ENCODE data around the gene LYRM1.
"Not testable (repeated sequence)": the region's sequence is repeated elsewhere in the genome, so short reads cannot be mapped to it uniquely, and the experiment has no call there.

LYRM1 gene

DNA sequence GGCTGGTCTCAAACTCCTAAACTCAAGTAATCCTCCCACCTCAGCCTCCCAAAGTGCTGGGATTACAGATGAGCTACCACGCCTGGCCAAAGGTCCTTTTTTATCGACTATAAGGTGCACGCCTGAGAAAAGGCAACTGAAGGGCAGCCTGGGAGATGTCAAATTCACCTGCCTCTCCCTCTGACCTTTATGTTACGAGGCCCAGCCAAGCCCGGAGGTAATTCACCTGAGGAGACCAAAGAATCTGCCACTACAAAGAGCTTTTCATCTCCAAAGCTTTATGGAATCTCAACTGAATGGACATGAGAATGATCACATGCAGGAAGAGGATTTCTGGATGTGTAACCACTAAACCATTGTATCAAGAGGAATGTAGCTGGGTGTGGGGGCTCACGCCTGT is 37.2 kb downstream of the LYRM1 start:
- DNase-seq (ENCODE audit: low spot score): no peak

DNA sequence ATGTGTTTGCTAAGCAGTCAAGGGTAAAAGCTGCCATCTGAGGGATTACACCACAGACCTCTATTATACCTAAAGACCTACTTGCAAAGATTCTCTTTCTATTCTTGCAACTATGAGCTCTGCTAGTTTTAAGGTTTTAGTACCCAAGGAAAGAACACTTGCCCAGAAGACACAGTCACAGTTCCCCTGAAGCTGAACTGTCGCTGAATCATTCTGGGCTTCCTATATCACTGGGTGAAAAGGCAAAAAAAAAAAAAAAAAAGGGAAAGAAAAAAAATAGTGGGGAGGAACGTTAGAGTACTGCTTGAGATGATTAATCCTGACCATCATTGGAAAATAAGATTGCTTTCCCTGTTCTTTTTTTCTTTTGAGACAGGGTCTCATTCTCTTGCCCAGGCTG is 37.9 kb downstream of the LYRM1 start:
- DNase-seq (ENCODE audit: low spot score): peak; percentile 2

DNA sequence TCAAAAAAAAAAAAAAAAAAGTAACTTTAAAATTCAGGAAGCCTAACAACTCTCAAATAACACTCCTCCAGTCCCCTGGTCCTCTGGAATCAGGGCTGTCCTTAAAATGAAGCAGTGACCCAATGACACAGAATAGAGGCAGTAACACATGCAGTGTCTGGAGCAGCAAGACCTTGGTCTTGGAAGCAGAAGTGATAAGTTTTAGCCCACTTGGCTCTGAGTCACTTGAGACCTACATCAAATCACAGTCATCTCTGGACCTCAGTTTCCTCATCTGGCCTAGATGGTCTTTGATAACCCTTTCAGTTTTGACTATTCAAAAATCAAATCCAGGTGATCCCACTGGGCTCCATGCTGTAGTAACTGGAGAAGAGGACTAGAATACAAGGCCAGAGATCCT is 39.0 kb downstream of the LYRM1 start:
- DNase-seq (ENCODE audit: low spot score): no peak

DNA sequence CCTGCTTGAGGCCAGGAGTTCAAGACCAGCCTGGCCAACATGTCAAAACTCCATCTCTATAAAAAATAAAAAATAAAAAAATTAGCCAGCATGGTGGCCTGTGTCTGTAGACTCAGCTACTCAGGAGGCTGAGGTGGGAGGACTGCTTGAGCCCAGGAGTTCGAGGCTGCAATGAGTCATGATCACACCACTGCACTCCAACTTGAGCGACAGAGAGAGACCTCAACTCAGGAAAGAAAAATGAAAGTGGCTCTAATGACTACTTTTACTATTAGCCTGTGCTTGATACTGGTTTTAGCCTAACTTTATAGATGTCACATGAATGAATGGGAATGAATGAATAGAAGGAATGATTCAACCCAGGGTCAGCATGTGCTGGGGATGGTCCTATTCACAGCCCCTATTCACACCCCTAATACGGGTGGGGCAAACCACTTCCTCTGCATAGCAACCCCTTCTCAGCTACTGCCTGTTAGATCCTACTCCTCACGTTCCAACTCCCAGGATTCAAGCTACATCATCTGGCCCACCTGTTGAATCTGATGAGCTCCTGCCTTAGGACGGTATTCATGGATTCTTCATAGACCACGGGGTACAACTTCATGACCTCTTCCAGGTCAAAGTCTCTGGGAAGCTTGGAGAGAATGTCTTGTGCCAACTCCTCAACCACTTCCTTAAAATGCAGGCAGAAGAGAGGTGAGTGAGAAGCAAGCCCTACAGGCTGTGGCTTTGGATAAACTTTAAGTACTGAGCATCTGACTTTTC is 40.5 kb downstream of the LYRM1 start:
- DNase-seq (ENCODE audit: low spot score): no peak

DNA sequence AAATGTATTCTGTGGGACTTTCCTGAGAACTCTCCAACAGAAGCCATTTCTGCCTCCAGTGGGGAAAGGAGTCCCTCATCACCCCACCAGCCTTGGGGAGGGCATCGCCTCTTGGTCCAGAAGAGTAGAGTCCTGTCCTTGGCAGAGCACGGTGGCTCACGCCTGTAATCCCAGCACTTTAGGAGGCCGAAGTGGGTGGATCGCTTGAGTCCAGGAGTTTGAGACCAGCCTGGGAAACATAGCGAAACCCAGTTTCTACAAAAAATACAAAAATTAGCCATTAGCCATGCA is 41.0 kb downstream of the LYRM1 start:
- no peak for DNase-seq (ENCODE audit: low spot score)

DNA sequence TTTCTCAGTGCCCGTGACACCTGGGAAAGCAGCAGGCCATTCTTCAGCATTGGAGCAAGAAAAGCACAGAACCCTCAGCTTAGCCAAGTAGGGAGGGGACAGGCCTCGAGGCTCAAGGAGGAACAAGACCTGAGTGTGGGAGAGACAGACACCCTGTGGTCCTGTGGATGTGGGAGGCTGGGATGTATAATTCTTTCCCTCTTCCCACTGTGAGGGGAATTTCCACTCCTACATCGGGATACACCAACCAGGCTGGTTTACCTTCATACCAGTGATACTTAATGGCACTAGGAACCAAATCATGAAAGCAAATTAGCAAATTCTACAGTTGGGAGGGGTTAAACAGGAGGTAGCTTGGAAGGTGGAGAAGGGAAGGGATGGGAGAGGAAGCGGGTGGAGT is 41.7 kb downstream of the LYRM1 start:
- no peak for DNase-seq (ENCODE audit: low spot score)

DNA sequence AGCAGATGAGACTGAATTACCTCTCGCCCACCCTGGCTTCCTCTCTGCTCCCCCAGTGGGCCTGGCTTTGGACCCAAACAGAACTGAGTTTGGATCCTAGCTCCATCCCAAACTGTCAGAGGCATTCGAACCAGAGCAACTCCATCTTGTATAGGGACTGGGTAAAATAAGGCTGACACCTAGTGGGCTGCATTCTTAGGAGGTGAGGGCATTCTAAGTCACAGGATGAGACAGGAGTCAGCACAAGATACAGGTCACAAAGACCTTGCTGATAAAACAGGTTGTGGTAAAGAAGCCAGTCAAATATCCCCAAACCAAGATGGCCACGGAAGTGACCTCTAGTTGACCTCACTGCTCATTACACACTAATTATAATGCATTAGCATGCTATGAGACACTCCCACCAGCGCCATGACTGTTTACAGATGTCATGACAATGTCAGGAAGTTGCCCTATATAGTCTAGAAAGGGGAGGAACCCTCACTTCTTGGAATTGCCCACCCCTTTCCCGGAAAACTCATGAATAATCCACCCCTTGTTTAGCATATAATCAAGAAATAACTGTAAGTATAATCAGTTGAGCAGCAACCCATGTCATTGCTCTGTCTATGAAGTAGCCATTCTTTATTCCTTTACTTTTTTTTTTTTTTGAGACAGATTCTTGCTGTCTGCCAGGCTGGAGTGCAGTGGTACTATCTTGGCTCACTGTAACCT is 44.4 kb downstream of the LYRM1 start:
- peak; percentile 19 for DNase-seq (ENCODE audit: low spot score)

DNA sequence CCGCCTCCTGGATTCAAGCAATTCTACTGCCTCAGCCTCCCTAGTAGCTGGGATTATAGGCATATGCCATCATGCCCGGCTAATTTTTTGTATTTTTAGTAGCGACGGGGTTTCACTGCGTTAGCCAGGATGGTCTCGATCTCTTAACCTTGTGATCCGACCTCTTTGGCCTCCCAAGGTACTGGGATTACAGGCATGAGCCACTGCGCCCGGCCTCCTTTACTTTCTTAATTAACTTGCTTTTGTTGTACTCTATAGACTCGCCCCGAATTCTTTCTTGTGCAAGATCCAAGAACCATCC is 45.0 kb downstream of the LYRM1 start:
- DNase-seq (ENCODE audit: low spot score): not testable (repeated sequence)

DNA sequence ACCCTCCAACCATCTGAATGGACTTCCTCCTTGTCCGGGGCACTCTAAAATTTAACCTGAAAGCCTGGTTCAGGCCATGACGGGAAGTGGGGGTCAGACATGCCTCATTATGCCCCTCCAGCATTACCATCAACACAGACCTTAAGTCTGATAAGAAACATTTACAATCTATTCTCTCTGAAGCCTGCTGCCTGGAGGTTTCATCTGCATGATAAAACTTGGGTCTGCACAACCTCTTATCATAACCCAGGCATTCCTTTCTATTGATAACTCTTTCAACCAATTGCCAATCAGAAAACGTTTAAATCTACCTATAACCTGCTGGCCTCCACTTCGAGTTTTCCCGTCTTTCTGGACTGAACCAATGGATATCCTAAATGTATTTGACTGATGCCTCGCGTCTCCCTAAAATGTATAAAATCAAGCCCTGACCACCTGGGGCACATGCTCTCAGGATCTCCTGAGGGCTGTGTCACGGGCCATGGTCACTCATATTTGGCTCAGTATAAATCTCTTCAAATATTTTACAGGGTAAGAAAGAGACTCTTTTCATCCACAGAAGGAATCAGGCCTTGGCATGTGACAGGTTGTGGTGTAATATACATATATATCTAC is 45.6 kb downstream of the LYRM1 start:
- DNase-seq (ENCODE audit: low spot score): no peak

DNA sequence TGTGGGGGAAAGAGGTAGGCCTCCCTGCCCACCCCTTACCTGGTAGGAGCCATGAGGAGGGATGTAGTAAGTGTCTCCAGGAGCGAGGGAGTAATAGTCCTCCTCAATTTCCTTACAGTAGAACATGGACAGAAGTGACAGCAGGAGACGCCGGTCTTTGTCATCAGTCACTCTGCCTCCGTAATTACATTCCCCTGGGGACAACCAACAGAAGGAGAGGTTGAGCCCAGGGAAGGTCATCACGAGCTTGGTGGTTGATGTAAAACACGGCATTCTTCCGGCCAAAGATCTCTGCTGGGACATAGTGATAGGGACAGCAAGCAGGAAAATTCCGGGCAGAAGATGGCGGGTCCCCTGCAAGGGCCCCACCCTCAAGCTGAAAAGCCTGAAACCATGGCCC is 47.9 kb downstream of the LYRM1 start:
- DNase-seq (ENCODE audit: low spot score): no peak

DNA sequence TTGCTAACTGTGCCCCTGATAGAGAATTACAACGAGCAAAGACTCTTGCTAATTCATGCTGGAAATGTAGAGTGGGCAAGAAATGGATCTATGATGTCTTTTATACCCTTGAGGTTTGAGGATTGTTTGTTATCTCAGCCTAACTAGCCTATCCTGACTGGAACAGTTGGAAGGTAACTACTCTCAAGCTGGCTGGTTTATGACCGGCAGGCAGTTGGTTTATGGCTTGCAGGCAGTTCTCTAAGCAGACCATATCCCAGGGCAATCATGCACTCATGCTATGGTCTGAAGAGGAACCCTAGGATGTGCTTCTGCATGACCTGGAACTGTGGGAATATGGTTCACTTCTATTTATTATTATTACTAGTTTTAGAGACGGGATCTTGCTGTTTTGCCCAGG is 49.1 kb downstream of the LYRM1 start:
- DNase-seq (ENCODE audit: low spot score): no peak

DNA sequence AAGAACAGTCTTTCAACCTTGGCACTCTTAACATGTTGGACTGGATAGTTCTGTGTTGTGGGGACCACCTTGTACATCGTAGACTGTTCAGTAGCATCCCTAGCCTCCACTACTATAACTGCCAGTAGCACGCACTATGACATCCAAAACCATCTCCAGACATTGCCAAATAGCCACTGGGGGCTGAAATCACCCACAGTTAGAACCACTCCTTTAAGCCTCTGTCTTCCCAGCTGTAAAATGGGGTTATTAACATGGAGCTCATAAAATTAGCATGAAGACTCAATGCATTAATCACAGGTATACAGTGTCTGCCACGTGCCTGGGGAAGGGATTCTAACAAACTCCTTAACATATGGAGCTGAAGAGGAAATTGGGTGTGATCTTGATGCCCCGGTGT is 49.7 kb downstream of the LYRM1 start:
- DNase-seq (ENCODE audit: low spot score): no peak

DNA sequence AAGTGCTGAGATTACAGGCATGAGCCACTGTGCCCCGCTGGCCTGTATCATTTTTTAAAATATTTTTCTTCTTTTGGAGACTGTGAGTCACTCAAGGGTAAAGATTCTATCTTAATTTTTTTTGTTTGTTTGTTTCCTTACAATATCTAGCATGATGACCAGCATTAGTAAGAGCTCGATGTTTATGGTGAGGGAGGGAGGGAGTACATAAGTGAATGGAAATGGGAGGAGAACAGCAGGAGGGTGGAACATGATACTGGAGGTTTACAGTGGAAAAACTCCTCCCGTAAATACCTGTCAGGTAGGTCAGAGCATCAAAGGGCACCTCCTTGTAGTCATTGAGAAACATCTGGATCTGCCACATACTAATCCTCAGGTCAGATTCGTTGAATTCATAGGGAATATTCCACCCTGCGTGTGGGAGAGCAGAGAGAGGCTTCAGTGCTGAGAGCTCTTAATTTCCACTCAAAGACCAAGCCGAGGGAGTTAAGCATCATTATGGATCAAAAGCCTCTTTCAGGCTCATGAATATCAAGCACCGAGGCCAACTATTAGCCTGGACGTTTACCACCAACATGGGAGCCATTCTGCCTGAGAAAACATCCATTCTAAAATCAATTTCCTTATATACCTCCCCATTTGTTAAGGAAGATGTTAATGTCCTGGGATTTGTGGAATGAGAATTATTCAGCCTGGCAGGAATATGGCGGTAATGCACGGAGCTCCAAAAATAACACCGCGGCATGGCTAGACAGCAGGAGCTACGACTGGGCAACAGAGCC is 51.8 kb downstream of the LYRM1 start:
- no peak for DNase-seq (ENCODE audit: low spot score)

DNA sequence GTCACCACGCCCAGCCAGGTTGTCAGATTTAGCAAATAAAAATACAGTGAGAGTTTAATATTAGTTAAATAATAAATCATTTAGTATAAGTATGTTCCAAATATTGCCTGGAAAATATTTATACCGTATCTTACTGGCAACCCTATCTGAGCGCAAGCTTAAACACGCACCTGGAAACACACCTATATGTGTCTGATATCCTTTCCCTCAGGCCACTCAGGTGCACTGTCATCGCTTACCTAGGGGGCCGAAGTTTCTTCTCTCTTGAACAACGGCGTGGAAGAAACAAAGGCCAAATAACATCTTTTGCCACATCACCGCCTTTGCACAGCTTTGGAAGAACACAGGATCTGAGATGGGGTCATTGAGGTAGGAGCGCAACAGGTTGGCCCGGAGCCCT is 54.0 kb downstream of the LYRM1 start:
- no peak for DNase-seq (ENCODE audit: low spot score)

DNA sequence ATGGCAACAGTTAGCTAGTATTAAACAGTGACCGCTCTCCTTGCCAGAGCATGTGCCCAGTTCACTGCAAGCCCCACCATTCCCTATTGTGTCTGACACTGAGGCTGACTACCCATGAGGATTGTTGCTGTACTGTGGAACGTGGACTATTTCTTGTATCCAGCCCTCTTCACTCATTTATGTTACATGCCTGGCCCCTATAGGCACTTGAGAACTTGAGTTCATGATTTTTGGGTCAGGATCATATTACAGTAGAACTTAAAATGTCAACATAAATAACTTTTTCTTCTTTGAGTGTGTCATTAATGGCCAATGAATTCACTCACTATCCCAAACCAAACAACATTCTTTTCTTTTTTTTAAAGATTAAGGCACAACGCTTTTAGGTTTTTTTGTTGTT is 55.7 kb downstream of the LYRM1 start:
- no peak for DNase-seq (ENCODE audit: low spot score)

DNA sequence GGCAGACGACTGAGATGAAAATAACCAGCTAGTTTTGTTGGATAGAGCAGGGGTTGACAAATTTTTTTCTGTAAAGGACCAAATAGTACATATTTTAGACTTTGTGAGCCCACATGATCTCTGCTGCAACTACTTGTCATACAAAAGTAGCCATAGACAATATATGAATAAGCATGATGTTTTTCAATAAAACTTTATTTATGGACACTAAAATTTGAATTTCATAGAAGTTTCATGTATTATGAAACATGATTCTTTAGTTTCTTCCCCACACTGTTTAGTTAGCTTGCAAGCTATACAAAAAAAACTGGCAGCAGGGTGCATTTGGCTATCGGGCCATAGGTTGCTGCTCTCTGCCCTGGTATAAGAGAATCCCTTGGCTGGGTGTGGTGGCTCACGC is 56.6 kb downstream of the LYRM1 start:
- no peak for DNase-seq (ENCODE audit: low spot score)

DNA sequence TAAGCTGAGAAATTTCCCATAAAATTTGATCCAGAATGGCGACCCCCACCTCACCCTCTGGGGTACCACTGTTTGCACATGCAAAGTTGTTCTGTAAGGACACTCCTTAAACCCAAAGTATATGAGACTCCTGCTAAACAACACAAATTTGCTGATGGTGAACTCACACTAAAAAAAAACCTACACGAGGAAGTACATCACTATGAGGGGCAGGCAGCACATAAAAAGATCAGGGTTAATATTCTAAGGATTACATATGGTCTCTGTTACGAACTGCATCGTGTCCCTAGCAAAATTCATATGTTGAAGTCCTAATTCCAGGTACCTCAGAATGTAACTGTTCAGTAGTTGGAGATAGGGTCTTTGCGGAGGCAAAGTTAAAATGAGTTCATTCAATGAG is 60.3 kb downstream of the LYRM1 start:
- no peak for DNase-seq (ENCODE audit: low spot score)

DNA sequence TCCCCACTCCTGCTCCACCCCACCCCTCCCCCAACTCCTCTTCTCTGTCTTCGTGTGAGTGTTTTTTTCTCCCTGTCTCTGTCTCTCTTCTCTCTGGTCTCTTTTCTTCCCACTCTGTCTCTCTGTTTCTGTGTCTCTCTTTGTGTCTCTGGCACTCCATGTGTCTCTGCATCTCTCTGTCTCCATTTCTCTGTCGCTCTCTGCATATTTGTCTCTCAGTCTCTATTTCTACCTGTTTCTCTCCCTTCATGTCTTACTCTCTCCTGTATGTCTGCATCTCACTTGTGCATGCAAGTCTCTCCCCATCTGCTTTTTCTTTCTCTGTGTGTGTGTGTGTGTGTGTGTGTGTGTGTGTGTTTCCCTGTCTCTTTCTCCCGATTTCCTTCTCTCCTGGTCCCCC is 68.2 kb downstream of the LYRM1 start:
- no peak for DNase-seq (ENCODE audit: low spot score)

DNA sequence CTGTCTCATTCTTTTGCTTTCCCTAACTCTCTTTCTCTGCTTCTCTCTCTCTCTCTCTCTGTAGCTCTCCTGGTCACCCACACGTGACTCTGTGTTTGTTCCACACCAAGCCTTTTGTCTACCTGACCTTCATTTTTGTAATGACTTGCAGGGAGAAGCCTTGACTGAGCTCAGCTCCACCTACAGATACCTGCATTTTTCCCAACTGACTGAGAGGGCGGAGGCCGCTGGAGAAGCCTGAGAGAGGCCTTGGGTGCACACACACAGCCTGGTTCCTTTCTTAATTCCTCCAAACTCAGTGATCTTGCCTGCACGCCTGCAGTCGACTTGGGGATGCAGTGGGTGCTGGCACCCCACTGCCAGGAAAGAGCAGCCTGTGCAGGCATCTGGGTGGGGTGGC is 68.8 kb downstream of the LYRM1 start:
- DNase-seq (ENCODE audit: low spot score): no peak

DNA sequence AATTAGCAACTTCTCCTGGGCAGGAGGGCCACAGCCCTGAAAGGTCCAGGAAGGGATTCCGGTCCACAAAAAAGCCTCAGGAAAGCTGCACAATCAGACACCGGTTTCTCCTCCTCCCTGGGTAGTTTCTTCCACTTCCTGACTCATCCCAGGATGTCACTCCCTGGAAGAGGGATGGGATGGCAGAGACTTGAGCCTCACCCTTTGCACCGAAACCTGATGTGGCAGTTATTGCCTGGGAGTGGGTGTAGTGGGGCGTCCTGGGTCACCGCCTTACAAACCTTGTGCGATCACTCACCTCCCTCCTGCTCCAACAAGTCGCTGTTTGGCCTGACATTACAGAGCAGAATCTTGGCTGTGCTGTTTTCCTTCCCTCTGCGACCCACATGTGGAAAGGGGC is 70.8 kb downstream of the LYRM1 start:
- DNase-seq (ENCODE audit: low spot score): no peak

DNA sequence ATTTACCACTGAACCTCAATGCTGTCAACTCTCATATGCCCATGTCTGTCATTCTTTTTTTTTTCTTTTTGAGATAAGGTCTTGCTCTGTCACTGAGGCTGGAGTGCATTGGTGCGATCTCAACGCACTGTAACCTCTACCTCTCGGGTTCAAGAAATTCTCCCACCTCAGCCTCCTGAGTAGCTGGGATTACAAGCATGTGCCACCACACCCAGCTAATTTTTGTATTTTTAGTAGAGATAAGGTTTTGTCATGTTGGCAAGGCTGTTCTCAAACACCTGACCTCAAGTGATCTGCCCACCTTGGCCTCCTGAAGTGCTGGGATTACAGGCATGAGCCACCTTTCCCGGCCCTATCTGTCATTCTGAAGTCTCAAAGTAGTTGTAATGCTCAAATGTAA is 72.6 kb downstream of the LYRM1 start:
- not testable (repeated sequence) for DNase-seq (ENCODE audit: low spot score)
